Measurements from ENCODE around the gene PFKFB3. TPM values are rescaled to one million over a fixed set of nuclear protein-coding genes. Genes with fewer than 3 reads are reported as not detected.

The PFKFB3 gene
- total and polyA plus RNA-seq, 2 of the 4 experiments (the other 2 are of a cell fraction): 34.1 to 45.5 TPM

- Histone ChIP-seq H3K23ac (ENCODE audit: low read depth, low read length) (no peak overlapping the region), H2AK5ac (ENCODE audit: low read depth, low read length) (no peak overlapping the region), H4K91ac (ENCODE audit: insufficient read depth, low read depth, low read length) (no peak overlapping the region), H3K27me3 (ENCODE audit: control insufficient read depth, insufficient read depth, low read length) (no peaks in the 10 kb centered on the region), H2AFZ (replicated peaks; ENCODE audit: low read length, poor library complexity) (no peak overlapping the region), H3K14ac (replicated peaks; ENCODE audit: low read depth, low read length) (no peak overlapping the region), H2BK120ac (ENCODE audit: low read depth, low read length) (no peak overlapping the region), H3K4me1 (ENCODE audit: control insufficient read depth, insufficient read depth, low read length) (peaks cover 18% of the 10 kb centered on the region; the same call in 1 of the 2 replicates), H3K9me3 (ENCODE audit: control insufficient read depth, insufficient read depth, low read length) (no peaks in the 10 kb centered on the region), H4K5ac (ENCODE audit: low read depth, low read length) (no peak overlapping the region), H3K36me3 (ENCODE audit: control insufficient read depth, insufficient read depth, low read length) (peaks cover 49% of the 10 kb centered on the region), H3K27ac (ENCODE audit: insufficient read depth, low read length) (no peak overlapping the region), H2BK5ac (ENCODE audit: low read depth, low read length, poor library complexity, severe bottlenecking) (no peak overlapping the region), H3K4me2 (ENCODE audit: low read depth, low read length) (no peak overlapping the region), H2BK20ac (ENCODE audit: low read depth, low read length) (no peak overlapping the region), H2BK15ac (ENCODE audit: low read depth, low read length) (no peak overlapping the region), H4K20me1 (ENCODE audit: insufficient read depth, low read length) (peaks cover 89% of the 10 kb centered on the region), H3K79me1 (ENCODE audit: low read depth in 1 of 2, low read length in 2 of 2) (peaks cover 21 to 84% of the 10 kb centered on the region in 2 experiments), H3K56ac (ENCODE audit: extremely low read depth, insufficient read depth, low read length) (no peak overlapping the region), H2AK9ac (replicated peaks; ENCODE audit: low read depth, low read length, poor library complexity) (no peak overlapping the region), H3K4ac (ENCODE audit: low read depth, low read length) (no peak overlapping the region), H3K18ac (ENCODE audit: low read depth, low read length) (no peak overlapping the region), H4K8ac (ENCODE audit: low read depth in 2 of 2, low read length in 2 of 2) (no peak overlapping the region), H3K9me1 (ENCODE audit: insufficient read depth, low read length) (peaks cover 31% of the 10 kb centered on the region), H3K9ac (ENCODE audit: low read depth, low read length) (no peak overlapping the region), H3K4me3 (ENCODE audit: insufficient read depth, low read depth, low read length) (no peak overlapping the region)
- WGBS, 2 experiments (ENCODE audit: extremely low coverage in 2 of 2, insufficient read length in 1 of 2): 85% methylated on average over 11 of the region's 17 CpGs; no CpG with 5 or more reads in 1 of the 2 experiments
- in situ Hi-C loops (cut with MboI; ENCODE audit: low sequenced_read_pairs): no loop called here
- intact Hi-C loops (cut with micrococcal nuclease): loop anchor here (2.0 kb wide), 1 partner anchor 25 kb away; no protein-coding TSS in a partner anchor
- CTCF ChIA-PET: interaction anchor here (1.5 kb wide), 1 partner anchor 188 kb away, joined by 5 read pairs; no protein-coding TSS in a partner anchor
- POLR2A ChIA-PET (ENCODE audit: unreplicated experiment): no interaction called here
- no peak for TF ChIP-seq RFX5 (IDR thresholded peaks at IDR 0.05; ENCODE audit: low read depth, low read length)
- no peak for TF ChIP-seq MXI1 (IDR thresholded peaks at IDR 0.05; ENCODE audit: borderline replicate concordance, low read depth, low read length)
- TF ChIP-seq CEBPB (IDR thresholded peaks at IDR 0.05; ENCODE audit: low read depth, low read length): no peak
- TF ChIP-seq USF2 (IDR thresholded peaks at IDR 0.05; ENCODE audit: low read depth, low read length): no peak
- no peak for TF ChIP-seq NFE2L2 (IDR thresholded peaks at IDR 0.05; ENCODE audit: low read depth, low read length)
- no peak for TF ChIP-seq MAZ (IDR thresholded peaks at IDR 0.05; ENCODE audit: borderline replicate concordance, low read depth, low read length)
- TF ChIP-seq CHD1 (IDR thresholded peaks at IDR 0.05; ENCODE audit: low read depth, low read length): no peak
- DNase-seq (no peak), ATAC-seq (ENCODE audit: low read depth) (no peak)
- dilution Hi-C loops (cut with HindIII; ENCODE audit: low sequenced_read_pairs, unreplicated experiment): no loop called here
- no TSS peak for BruUV-seq (replicated peaks)
Observed at GRCh38 chr10:6213257-6213905, 10.6 kb downstream of the PFKFB3 start.
